Body of pancreas (tissue), 4 donors: Measurements from ENCODE around the gene S100A1.
A peak's percentile ranks its signal among the peaks of the same experiment; 100 is the strongest.

Experiments
- POLR2A ChIP-seq, 3 donors: fragments of 450-650 bp; IDR thresholded peaks; one replicate each; pipeline ENCODE4 v1.6.1; 2016; ENCODE audit warnings: antibody characterized with exemption in 3 of 3, mild to moderate bottlenecking in 2 of 3
- TF ChIP-seq, protein P1 (sequence below), 7 experiments: fragments of 450-650 bp in 4 of 7; fragments of 200-600 bp in 3 of 7; sonication (generic) in 3 of 7; IDR thresholded peaks; one replicate each; pipeline ENCODE4 v1.5.1; 2016 to 2019; ENCODE audit warnings: antibody characterized with exemption in 7 of 7

DNA sequence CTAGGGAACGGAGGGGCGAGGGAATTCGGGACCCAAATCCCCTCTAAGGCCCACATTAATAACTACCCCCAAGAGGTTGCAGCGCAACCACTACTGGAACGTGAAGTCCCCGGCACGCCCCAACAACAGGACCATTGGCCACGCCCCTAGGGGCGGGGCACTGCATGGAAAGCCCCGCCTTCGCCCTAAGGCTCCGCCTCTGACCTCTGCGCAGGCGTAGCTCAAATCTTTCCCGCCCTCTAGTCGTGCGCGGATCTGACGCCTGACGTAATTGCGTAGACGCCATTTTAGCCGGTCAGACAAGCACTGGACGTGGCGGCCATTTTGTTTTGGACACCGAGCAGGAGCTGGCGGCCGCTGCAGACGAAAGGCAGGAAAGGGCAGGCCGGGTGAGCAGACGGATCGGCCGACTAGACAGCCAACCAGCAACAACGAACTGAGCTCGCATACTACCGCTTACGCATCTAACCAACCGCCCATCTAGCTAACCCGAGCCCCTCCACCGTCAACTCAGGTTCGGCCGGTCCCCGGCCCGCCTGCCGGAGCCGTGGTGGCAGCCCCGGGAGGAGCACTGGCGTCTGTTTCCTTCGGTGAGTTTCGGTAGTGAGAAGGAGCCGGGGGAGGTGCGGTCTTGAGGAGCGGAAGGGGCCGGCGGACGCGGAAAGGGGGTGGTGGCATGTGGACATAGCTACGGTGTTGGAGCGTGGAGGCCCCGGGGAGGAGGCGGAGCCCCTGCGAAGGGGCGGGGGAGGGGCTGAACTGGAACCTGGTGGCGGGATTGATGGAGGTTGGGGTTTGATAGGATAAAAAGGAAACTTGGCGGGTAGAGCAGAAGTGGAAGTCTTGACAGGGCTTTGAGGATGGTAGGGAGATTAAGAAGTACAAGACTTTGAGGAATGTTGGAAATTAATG is 5.8 kb downstream of the S100A1 start, which contains the start of gene CHTOP:
- TF ChIP-seq, protein P1, sequence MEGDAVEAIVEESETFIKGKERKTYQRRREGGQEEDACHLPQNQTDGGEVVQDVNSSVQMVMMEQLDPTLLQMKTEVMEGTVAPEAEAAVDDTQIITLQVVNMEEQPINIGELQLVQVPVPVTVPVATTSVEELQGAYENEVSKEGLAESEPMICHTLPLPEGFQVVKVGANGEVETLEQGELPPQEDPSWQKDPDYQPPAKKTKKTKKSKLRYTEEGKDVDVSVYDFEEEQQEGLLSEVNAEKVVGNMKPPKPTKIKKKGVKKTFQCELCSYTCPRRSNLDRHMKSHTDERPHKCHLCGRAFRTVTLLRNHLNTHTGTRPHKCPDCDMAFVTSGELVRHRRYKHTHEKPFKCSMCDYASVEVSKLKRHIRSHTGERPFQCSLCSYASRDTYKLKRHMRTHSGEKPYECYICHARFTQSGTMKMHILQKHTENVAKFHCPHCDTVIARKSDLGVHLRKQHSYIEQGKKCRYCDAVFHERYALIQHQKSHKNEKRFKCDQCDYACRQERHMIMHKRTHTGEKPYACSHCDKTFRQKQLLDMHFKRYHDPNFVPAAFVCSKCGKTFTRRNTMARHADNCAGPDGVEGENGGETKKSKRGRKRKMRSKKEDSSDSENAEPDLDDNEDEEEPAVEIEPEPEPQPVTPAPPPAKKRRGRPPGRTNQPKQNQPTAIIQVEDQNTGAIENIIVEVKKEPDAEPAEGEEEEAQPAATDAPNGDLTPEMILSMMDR (IDR thresholded peaks at IDR 0.05), result peak in 2 of 7 experiments; percentile 13 to 18
- peak; percentile 75 to 93 (median 93) for TF ChIP-seq POLR2A (IDR thresholded peaks at IDR 0.05)
